SK-MEL-5 (cell line): Measurements from ENCODE around the gene FOXD1. TPM values are rescaled to one million over a fixed set of nuclear protein-coding genes. Genes with fewer than 3 reads are reported as not detected.

ENCODE experiments used
- DNase-seq: peaks from one replicate; pipeline ENCODE4 v3.0.0-alpha.2; 2016; ENCODE audit warnings: low read depth, low spot score
- in situ Hi-C: cut with HindIII; loops from 2 replicates; pipeline ENCODE4 v1.10.0; 2016; ENCODE audit warnings: low sequenced_read_pairs, high pct_unique_total_duplicates, low pct_unique_long_range_greater_than_20kb
- total RNA-seq: library from RNA; depleted of rRNA; stranded (reverse); fragments of >200 nt; shearing (Covaris generic); gene quantifications from 2 replicates; pipeline ENCODE4 v1.2.3, GENCODE V29; 2014

The FOXD1 gene
- total RNA-seq, 1 experiment from 2014 or later: 5.3 TPM

DNA sequence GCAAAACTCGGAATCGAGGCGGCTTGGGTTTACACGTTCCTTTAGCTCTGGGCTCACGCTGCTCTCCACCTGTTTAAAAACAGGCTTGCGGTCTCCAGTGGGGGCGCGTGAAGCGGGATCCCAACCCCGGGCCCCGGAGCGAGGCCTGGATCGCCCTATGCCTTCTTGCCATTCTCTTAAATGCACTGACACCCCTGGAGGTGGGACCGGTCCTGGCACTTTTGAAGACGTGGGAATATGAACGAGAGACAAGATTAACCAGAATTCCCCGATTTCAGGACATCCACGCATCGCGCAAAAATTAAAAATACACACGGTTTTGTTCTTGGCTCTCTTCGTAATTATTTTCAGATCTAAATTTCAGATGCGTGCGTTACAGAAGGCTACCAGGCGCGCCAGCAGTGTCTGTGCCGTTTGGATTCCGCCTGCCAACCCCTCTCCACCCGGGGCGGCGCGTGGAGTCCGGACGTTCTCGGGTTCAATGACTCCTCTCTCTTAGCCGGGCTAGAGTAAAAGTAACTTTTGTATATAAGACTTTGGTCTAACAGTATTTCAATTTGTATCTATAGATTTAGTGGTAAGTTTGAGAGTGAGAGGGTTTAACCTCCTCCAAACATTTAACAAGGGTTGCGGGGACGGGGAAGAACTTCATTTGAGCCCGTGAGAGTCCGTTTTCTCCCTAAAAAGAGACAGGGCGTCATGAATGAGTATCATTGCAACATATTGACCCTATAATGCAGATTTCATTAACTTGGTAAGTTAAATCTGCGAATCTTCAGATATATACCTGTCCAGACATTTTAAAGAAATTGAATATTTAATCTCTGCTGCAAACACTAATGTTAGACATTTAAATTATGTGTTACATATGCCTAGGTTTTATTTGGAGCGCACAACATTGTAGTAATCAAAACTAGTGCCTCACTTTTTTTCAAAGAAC, 3.8 kb downstream of the FOXD1 start:
- in situ Hi-C loops: no loop called here
- DNase-seq: no peak

DNA sequence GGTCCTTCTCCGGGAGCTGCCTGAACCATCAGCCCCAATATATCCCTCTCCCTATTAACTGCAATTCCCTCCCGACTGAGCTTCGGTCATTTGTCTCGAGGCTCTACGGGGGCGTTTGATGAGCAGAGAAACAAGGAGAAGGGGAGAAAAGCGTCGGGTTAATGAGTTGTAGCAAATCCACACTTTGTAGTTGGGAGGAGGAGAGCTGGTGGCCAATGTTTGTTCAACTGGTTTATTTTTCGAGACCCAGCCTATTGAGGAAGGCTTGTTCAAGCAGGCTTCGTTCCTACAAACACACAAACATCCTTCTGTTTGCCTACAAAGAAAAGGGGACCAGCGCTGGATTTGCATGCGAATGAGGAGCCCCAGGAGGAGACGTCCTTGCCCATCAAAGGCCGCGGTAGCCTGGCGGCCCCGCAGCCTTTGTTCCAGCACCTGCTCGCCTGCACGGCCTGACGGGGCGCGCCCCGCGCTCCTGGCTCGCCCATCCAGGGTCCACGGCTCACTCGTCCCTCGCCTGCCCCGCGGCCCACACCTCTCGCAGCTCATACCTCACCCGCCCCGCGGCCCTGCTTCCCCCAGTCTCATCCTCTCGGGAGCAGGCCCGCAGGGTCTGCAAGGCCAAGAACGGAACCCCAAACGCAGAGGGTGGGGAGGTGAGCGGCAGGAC, 4.6 kb downstream of the FOXD1 start:
- DNase-seq: no peak
- in situ Hi-C loops: no loop called here

DNA sequence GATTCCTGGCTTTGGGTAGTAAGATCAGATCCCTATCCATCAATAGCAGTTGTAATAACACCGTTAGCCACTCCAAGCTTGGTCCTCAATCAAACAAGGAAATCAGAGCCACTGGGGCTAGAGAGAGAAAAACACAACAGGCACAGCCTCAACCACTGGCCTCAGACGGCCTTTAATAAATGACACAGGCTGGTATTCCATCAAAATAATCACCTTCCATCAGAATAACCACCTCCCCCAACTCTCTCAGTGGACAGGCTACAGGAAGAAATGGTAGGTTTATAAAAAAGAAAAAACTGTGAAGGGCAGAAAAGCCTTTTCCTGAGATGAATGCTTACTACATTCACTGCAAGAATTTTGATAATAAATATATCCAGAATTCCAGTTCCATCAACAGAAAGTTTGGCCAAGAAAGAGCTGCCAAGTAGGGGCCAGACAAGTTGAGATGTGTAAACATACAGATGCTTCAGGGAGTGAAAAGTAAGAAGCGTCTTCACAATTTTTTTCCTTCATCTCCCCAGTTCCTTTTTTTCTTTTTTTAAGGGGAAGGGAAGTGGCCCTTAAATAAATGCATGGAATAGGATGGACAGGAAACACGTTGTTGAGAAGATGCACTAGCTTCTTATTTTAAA, 5.5 kb downstream of the FOXD1 start:
- no peak for DNase-seq

DNA sequence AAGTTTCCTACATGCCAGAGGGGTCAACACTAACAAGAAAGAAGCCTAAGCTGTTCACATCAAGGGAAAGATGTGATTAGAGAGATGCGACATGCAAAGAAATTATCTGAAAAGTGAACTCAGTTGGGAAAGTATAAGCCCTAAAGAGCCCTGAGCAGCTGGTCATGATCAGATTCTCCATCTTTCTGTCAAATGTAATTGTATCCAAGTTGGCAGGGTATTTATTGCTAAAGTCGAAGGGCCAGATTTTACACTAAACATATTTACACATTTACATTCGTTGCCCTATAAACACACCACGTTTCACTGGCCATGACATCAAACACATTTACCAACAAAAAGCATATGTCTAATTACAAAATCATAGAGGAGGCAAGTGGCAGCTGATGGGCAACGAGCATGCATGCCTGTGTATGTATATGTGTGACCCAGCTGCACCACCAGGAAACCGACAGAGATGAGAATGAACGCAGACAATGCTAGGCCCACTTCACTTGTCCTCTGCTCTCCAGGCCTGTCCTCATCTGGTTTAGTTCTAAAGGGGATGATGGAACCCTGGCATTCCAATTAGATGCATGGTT, 6.3 kb downstream of the FOXD1 start:
- in situ Hi-C loops: no loop called here
- DNase-seq: no peak

More for the DNA sequence above, 5.5 kb downstream of the FOXD1 start:
- in situ Hi-C loops: no loop called here

DNA sequence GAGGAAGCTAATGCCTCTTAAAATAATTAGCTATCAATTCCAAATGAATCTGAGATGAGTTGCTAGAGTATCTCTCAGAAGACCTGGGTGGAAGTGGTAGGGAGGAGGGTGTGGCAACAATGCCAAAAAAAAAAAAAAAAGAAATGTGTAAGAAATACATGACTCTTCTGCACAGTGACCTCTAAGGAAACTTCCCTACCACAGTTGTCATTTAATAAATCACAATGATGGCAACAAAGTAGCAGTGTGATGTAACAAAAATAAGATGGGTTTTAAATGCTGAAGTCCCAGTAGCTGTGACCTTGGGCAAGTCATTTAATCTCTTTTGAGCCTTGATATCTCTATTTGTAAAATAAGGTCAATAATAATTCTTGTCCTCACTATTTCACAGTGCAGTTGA, 7.2 kb downstream of the FOXD1 start:
- in situ Hi-C loops: no loop called here
- no peak for DNase-seq

DNA sequence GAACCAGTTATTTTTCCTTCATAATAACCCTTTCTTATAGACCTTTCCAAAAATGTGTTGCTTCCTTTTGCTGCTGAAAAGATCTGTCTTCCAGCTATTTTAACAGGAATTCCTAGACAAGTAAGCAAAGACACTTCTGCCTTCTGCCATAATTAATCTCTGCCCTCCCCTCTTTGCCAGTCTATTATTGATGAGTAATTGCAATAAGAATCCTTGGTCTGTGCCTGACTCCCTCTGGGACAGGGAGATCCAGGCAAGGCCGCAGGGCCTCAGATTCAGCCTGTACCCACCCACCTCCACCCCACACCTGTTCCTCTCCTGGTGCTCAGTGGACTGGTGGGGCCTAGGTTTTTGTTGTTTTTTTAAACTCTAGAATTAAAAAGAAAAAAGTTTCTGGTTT, 8.3 kb downstream of the FOXD1 start:
- in situ Hi-C loops: no loop called here
- DNase-seq: no peak

DNA sequence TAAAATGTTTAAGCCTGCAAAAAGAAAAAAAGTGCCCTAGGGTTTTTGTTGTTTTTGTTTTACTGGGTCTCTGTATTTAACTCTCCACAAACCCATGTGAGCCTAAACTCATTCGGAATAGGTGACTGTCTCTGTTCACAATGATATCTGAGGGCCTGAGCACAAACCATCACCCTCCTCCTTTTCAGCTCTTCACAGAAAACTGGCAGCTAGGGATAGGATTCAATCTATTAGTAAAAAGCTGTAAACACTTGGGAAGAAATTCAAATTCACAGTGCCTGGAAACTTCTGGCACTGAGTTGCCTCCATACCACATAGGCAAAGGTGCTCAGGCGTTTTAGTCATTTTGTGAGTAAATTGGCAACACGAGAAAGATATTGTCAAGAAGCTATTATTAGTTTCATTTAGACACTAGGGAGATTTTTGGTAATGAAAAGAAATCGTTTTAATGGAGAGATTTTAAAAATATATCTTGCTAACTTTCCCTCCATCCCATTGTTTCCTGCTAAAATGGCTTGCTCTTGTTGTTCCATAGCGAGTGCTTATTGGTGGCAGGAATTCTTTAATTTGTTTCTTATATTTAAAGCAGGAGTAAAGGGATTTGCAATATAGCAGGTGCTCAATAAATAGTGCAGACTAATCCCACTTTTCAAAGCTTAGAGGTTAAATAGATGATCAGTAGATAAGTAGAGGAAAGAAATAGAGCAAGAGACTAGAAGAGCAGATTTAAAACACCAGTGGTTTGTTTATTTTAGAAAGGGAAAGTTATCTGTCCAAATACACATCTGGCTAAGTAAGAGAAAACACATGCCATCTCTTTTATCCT, 9.7 kb downstream of the FOXD1 start:
- in situ Hi-C loops: no loop called here
- DNase-seq: no peak

DNA sequence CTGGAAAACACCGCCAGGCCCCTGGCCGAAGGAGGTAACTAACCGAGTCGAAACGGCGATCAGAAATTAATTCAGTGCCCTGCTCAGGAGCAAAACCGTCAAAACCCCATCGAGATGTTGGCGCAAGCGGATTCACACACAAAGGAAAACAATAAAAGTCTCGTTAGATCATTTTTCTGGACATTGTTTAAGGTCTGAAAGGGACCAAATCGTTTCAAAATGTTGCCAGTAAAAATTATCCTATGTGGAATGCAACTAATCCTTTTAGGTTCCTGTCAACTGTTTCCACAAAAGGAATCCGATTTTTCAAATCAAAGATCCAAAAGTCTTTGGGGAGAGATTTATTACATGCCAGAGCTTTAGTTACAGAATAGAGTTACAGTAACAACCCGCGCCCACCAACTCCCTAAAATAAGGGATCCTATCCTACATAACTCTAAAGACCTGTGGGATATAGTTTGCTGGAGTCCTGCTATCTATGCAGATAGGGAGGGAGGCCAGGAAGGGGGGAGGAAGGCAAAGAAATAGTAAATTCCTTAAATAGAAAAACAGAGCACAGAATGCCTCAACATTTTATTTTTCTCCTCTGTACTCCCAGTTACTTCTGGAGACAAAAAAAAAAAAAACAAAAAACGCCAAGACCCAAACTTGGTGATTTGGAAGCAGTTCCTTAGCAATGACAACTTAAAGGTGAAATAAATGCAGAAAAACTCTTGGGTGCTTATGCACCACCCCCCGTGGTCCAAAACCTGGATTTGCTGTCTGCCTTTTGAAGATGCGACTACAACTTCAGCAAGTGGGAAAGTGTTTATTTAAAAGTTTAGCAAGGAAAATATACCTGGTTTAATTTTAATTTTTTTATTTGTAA, 10.6 kb downstream of the FOXD1 start:
- in situ Hi-C loops: no loop called here
- no peak for DNase-seq

DNA sequence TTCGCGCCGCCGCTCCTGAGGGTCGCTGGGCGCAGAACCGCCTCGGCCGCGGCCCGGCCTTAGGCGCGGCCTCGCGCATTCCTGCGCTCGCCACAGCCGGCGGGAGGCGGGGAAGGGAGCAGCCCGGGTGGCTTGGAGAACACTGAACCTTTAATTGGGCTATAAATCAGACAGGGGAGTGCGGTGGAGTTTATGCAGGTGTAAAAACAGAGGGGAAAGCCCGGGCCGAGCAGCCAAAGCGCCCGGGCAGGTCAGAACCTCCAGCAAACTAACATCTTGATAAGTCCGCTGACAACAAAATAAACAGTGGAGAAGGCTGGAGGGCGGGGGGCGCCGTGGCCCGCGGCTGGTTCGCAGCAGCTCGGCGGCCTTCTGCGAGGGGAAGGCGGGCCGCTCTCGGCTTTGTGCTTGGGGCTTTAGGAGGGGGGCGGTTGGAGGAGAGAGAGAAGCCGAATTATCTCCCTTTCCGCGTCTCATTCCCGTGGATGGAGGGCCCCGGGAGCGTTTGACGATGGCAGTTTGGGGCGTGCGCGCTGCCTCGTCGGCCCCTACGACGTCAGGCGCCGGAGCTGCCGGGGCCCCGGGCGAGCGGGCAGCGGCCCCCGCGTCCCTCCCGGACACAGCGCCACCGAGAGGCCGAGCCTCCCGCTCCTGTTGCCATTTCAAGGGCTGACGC, 11.3 kb downstream of the FOXD1 start:
- in situ Hi-C loops: no loop called here
- no peak for DNase-seq

DNA sequence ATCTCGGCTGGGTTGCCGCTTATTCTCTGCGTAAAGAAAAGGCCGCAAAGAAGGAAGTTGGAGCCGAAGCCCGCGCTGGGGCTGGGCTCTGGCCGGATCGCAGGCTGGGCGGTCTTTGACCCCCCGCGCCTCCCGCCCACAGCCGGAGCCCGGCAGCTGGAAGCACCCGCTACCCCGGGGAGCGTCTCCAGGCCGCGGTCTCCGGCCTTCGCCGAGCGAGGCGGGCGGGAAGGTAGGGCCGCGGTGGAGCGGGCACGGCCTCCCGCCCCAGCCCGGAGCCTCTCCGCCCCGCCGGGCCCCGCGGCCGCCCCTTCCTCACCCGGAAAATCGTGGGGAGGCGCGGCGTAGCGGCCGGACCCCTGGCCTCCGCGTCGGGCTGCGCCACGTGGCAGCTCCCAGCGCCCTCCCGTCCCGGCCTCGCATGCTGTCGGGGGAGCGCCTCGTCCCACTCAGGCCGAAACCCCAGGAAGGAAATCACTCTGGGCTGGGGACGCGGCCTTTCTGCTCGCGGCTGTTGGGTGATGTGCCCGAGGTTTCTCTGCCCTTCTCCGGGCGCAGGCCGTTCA, 12.0 kb downstream of the FOXD1 start:
- in situ Hi-C loops: no loop called here
- no peak for DNase-seq

DNA sequence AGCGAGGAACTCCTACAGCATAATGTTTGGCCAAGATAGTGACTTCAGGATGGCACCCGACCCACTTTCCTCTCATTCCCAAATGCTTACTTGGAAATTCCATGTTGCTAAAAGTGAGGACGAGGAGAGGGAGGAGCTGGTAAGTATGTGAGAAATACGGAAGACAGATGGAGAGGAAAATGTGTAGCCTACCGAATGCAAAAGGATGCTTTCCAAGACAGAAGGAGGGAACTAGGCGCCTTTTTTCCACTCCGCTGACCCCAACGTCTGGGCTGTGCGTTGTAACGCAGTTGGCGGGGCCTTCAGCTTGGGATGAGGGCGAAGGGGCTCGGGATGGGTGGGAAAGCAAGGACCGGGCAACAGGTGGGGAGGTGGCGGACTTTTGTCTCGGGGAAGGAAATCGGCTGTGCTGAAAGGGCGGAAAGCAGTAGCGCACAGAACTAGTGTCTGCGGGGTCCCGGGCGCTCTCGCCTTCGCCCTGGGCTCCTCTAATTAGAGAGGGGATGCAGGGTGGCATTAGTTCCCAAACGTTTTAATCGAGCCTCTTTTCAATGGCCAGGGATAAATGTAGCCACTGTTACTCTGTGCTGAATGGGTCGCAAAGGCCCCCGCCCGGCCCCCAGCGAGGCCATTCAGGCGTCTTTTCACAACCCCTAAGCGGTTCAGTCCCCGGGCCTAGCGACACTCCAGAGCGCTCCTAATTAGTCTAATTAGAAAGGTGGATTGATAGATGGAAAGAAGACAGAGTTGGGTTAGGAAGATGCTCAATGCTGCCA, 12.6 kb downstream of the FOXD1 start:
- in situ Hi-C loops: no loop called here

DNA sequence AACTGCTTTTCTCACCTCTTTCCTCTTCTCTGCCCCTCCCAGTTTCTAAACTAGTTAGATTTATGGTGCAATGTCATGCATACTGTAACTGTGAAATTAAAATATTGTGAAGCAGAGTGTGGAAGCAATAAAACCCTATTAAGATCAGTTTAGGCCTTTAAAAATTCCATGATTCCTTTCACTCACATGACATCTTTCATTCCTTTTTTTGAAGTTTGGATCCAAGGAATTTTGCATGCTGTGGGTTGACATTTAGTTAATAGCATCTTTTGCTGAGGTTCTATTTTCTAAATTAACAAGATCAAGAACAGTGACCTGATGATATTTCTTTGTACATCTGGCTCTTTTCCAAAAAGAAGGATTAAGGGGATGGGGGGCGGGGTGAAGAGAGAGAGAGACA, 13.7 kb downstream of the FOXD1 start:
- in situ Hi-C loops: no loop called here
- no peak for DNase-seq

More for the DNA sequence above, 12.6 kb downstream of the FOXD1 start:
- no peak for DNase-seq

DNA sequence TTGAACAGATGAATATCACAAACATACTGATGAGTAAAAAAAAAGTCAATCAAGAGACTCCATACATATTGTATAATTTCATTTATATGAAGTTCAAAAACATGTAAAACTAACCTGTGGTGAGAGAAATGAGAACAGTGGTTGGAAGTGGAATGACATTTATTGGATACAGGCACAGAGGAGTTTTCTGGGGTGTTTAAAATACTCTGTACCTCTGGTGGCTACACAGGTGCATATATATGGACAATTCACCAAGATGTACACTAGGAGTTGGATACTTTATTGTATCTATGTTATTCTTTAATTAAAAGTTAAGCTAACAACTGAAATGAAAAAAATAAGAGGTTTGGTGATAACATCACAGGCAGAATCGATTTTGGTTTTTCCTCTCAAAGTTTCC, 14.1 kb downstream of the FOXD1 start:
- in situ Hi-C loops: no loop called here
- DNase-seq: no peak

DNA sequence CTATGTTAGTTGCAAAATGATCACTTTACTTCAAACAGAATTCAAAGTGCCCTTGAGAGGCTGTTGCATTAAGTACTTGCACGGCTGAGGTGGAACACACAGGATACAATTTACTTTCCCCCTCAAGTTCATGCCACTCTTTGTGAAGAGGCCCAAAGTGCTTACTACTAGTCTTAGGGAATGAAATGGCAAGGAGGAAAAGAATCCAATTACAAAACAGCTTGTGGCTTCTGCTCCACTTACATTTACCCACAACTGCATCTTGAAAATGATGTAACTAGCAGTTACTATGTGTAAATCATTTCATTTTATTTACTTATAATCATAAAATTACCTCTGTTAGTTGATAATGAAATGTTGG, 14.6 kb downstream of the FOXD1 start:
- in situ Hi-C loops: no loop called here
- no peak for DNase-seq

DNA sequence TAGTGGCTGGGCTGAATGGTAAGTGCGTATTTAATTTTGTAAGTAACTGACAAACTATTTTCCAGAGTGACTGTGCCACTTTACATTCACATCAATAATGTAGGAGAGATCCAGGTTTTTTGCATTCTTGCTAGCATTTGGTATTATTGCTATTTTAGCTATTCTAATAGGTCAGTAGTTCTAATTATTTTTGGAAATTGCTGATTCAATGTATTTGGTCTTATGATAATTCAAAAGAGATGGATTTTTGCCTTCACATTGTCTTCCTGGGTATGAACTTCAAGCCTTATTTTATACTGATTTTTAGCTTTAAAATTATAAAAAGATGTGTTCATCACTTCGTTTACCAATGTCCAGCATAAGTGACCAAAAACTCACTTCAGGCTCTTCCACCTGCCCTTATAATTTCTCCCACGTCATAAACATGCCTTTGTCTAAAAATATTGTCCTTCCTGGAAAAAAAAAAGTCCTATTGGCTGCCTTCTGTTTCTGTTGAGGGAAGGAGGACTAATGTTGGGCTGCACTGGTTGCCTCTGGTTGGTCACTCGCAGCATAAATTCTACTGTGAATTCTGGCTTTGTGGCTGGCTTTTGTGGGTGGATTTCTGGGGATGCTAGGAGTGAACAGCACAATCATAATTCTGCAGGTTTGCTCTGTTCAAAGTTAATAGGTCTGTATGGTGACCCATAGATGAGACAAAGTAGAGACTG, 15.2 kb downstream of the FOXD1 start:
- DNase-seq: no peak
- in situ Hi-C loops: no loop called here
